HG02973 (cell line): Measurements from ENCODE around the gene FAM47E.
"Not testable (repeated sequence)": the region's sequence is repeated elsewhere in the genome, so short reads cannot be mapped to it uniquely, and the experiment has no call there.

ENCODE experiments used
- ATAC-seq: cut with Tn5 transposase; IDR thresholded peaks from one replicate; pipeline ENCODE4 v1.9.1; 2021; ENCODE audit warnings: moderate library complexity; ENCODE audit not compliant: unreplicated experiment

FAM47E gene

DNA sequence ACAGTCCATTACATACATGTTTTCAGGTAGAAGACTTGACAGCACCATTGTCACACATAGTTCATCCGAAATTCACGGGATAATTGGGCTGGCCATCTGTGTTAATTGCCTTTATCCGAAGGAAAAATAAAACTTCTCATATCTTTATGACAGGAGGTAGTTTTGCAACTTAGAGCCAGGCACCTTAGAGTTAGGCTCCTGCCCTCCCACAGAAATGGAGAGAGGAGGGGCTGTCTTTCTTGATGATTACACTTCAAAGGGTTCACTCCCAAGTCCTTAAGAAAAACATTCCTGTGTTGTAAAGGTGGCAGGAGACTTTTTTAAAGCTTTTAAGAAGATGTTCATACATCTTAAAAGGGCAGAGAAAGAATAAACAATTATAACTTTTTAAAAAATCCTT, 27.4 kb upstream of the FAM47E start:
- ATAC-seq = no peak

GRCh38 chr4:76226418-76226817, 25.1 kb upstream of the FAM47E start:
- ATAC-seq = no peak

DNA sequence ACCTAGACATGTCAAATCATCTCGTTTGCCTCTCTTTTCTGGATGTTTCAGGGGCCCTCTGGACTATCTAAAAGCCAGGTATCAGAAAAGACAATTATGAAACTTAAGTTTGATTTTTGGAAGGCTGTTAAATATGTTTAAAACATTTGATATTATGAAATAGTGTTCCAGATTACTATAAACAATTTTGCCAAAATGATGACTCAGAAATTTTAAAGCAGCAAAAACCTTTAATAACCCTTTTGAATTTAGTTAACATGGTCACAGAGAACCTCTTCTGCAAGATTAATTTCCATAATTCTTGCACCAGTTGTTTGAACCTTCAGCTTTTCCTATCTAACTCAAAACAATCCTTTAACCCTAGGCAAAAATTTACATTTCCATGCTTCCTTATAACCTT, 18.8 kb upstream of the FAM47E start:
- ATAC-seq = no peak

- ATAC-seq = no peak
Measured at GRCh38 chr4:76233083-76233482, 18.4 kb upstream of the FAM47E start.

DNA sequence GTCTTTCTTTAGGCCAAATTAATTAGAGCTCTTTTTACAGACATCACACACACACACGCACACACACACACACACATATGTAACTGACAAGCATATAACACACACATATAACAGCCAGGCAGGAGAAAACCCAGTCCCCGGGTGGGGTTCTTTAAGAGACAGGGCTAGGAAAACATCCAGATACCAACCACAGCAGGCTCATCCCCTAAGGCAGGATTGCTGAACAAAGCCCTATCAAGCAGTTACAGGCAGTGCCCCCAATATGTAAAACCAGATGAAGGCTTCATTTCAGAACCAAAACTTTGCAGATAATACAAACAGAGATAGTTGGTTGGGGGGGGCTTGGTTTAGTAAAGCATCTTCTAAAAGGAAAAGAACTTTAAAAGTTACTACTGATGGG, 18.0 kb upstream of the FAM47E start:
- no peak for ATAC-seq

- no peak for ATAC-seq
Measured at GRCh38 chr4:76233967-76234678, 17.4 kb upstream of the FAM47E start.

DNA sequence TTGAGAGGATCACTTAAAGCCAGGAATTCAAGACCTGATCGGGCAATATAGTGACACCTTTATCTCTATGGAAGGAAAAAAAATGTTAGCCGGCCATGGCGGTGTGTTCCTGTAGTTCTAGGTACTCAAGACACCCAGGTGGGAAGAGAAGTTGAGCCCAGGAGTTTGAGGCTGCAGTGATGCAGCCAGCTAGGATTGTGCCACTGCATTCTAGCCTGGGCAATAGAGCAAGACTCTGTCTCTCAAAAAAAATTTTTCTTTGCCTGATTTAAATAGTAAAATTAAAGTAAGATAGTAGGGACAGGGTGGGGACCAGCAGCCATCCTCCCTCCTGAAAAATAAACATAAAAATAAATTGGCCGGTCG, 16.9 kb upstream of the FAM47E start:
- ATAC-seq = no peak

DNA sequence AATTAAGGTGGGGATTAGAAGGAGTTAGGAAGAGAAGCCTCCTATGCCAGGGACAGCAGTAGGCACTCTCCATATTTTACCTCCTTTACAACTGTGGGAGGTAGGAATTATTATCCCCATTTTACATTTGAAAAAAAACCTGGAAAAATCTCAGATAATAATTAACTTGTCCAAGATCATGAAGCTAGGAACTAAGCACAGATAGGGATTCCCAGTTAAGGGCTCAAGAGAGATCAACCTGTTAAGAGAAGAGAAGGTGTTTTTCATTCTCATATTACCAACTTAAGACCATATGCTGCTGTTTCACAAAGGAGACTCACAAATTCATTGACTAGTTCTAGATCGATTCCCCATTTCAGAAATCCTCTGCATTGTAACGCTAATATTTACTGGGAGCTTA, 16.1 kb upstream of the FAM47E start:
- ATAC-seq = no peak

DNA sequence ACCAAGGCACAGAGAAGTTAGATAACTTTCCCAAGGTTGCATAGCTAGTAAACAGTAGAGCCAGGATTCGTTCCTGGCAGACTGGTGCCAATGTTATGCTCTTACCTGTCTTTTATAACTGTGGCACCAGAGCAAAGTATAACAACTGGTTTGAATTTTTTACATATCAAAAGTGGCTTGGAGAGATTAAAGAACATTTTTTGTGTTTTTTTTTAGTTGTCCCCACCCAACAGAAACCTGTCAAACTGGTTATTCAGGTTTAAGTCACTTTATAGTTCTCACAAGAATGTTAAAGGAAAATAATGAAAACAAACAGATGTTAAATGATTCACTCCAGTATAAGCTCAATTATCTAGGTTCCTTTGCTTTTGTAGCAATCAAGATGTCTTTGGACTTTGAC, 15.6 kb upstream of the FAM47E start:
- ATAC-seq = no peak

- no peak for ATAC-seq
Measured at GRCh38 chr4:76238236-76238635, 13.3 kb upstream of the FAM47E start.

GRCh38 chr4:76238701-76239100, 12.8 kb upstream of the FAM47E start:
- ATAC-seq = no peak

GRCh38 chr4:76240236-76240635, 11.3 kb upstream of the FAM47E start:
- ATAC-seq = no peak

- ATAC-seq = not testable (repeated sequence)
Measured at GRCh38 chr4:76243877-76244276, 7.6 kb upstream of the FAM47E start.

DNA sequence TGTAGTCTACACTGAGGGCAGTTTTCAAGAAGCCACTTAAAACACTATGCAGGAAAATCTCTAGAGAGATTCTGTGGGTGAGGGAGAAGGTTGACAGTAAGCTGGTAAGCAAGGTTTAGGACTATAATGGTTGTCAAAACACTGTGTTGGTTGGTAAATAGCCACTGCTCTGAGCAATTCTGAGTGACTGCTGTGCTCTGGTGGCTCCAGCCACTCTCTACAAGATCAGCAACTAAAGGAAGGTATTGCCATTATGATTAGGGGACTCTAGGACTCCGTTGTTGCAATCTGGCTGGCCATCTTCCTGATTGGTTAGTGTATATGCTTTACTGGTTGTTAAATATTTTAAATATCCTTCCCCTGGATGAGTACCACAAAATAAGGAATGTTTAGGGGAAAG, 5.5 kb upstream of the FAM47E start:
- ATAC-seq = no peak

GRCh38 chr4:76246852-76247251, 4.7 kb upstream of the FAM47E start:
- ATAC-seq = no peak

- no peak for ATAC-seq
Measured at GRCh38 chr4:76250962-76251361, 559 bp upstream of the FAM47E start.

GRCh38 chr4:76252271-76252653, 741 bp downstream of the FAM47E start:
- no peak for ATAC-seq

DNA sequence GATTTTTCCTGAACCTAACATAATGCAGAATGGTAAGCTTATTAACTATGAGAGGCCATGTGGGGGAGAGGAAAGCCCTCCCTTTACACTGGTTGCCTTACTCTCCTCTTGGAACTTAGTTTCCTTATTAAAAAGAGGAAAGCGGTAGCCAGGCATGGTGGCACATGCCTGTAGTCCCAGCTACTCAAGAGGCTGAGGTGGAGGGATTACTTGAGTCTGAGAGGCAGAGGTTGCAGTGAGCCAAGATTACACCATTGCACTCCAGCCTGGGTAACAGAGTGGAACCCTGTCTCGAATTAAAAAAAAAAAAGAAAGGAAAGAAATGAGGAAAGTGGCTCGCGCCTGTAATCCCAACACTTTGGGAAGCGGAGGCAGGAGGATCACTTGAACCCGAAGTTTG, 2.0 kb downstream of the FAM47E start:
- no peak for ATAC-seq

- no peak for ATAC-seq
Measured at GRCh38 chr4:76256032-76256431, 4.5 kb downstream of the FAM47E start.

DNA sequence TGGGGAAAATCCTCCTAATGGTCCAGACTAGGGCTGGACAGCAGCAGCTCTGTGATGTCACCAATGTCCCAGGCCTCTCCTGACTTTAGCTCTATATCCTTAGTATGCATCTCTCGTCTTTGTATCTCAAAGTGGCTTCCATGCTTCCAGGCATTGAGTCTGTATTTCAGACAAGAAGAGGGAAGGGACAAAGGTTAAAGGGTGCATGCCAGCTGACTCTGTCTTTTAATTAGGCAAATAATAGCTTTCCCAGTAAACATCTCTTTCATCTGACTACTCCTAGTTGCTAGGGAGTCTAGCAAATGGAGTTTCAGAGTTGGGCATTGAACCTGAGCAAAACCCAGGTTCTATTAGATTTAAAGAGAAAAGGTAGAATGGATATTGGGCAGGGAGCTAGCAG, 5.4 kb downstream of the FAM47E start:
- no peak for ATAC-seq

DNA sequence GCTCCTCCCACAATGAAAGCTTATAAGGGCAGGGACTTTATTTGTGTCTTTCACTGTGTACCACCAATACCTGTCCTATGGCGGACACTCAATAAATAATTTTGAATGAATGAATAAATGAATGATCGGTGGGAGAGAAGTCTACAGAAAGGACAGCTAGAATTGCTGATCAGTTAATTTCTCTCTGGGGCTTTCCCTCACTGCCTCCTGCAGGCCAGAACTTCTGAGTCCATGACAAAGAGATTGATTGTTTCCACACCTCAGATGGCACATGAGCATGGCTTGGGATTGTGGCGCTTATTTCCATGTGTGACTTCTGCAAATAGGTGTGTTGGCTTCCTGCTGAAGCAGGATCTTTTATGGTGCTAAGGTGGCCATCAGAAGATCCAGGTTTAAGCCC, 6.3 kb downstream of the FAM47E start:
- ATAC-seq = no peak

GRCh38 chr4:76260571-76260970, 9.1 kb downstream of the FAM47E start:
- ATAC-seq = no peak

- ATAC-seq = no peak
Measured at GRCh38 chr4:76265631-76266218, 14.2 kb downstream of the FAM47E start.
